ENCODE measurements around the gene KCNJ6. TPM values are rescaled to one million over a fixed set of nuclear protein-coding genes. Genes with fewer than 3 reads are reported as not detected.

KCNJ6 gene
- total and polyA plus RNA-seq, 2 of the 8 experiments (the other 6 are each of a cell fraction or from before 2014, with no cell fraction given) = 0.51 to 1.2 TPM

- no peak overlapping the region for H3K9ac ChIP-seq (replicated peaks in 1 of 4; ENCODE audit: extremely low read depth in 1 of 4, low read depth in 3 of 4, low read length in 3 of 4)
- no peak for TF ChIP-seq SP1 (IDR thresholded peaks at IDR 0.05; ENCODE audit: low read depth, low read length)
- TF ChIP-seq RNF2 (IDR thresholded peaks at IDR 0.05; ENCODE audit: borderline replicate concordance, low read depth, low read length, missing control alignments, poor library complexity, severe bottlenecking) = no peak
- TF ChIP-seq SIRT6 (IDR thresholded peaks at IDR 0.05; ENCODE audit: low read length) = no peak
- TF ChIP-seq CHD2 (IDR thresholded peaks at IDR 0.05; ENCODE audit: low read length) = no peak
- TF ChIP-seq SIX5 (IDR thresholded peaks at IDR 0.05; ENCODE audit: low read depth, low read length) = no peak
- TF ChIP-seq POLR2A (IDR thresholded peaks at IDR 0.05; ENCODE audit: control extremely low read depth in 1 of 2, low read depth in 2 of 2, low read length in 2 of 2) = no peak
- no peak for TF ChIP-seq E2F6 (IDR thresholded peaks at IDR 0.05)
- no peak for TF ChIP-seq POLR2AphosphoS5 (IDR thresholded peaks at IDR 0.05; ENCODE audit: low read depth, low read length)
- no peak for TF ChIP-seq CTBP2 (IDR thresholded peaks at IDR 0.05; ENCODE audit: borderline replicate concordance, insufficient read depth, insufficient read length, low read length)
- no peak for TF ChIP-seq USF2 (IDR thresholded peaks at IDR 0.05; ENCODE audit: low read length)
Measured at GRCh38 chr21:37855647-37856625, 60.3 kb downstream of the KCNJ6 start.

More at GRCh38 chr21:37855647-37856625, 60.3 kb downstream of the KCNJ6 start:
- Histone ChIP-seq H3K79me1 (ENCODE audit: low read depth, low read length) (no peaks in the 10 kb centered on the region), H2AK5ac (ENCODE audit: low read depth, low read length) (no peak overlapping the region), H3K18ac (ENCODE audit: extremely low read depth, low read length) (no peak overlapping the region), H3K4me1 (replicated peaks in 1 of 4; ENCODE audit: control insufficient read depth in 3 of 4, insufficient read depth in 4 of 4, low read length in 3 of 4) (no peaks in the 10 kb centered on the region), H3K23me2 (ENCODE audit: low read depth, low read length) (no peaks in the 10 kb centered on the region), H2BK12ac (ENCODE audit: low read depth, low read length) (no peak overlapping the region), H2BK120ac (replicated peaks; ENCODE audit: low read depth, low read length) (no peak overlapping the region), H2AFZ (ENCODE audit: low read length) (no peak overlapping the region), H4K91ac (replicated peaks; ENCODE audit: insufficient read length, low read length) (no peak overlapping the region), H4K8ac (ENCODE audit: extremely low read depth, insufficient read depth, low read length) (no peak overlapping the region), H3K56ac (replicated peaks; ENCODE audit: insufficient read length, low read depth, low read length) (no peak overlapping the region), H4K20me1 (replicated peaks in 1 of 2; ENCODE audit: control insufficient read depth in 1 of 2, insufficient read depth in 2 of 2, low read length in 2 of 2) (no peaks in the 10 kb centered on the region), H4K5ac (ENCODE audit: insufficient read length, low read depth, low read length) (no peak overlapping the region), H2BK5ac (ENCODE audit: low read depth, low read length) (no peak overlapping the region), H3K36me3 (ENCODE audit: control insufficient read depth in 2 of 4, insufficient read depth in 4 of 4, low read length in 3 of 4) (no peaks in the 10 kb centered on the region), H2BK15ac (ENCODE audit: low read length) (no peak overlapping the region), H3K9me3 (ENCODE audit: insufficient read depth in 2 of 2, low read depth in 1 of 2, low read length in 1 of 2) (no peaks in the 10 kb centered on the region), H3K14ac (ENCODE audit: insufficient read length) (no peak overlapping the region), H3K27me3 (replicated peaks in 1 of 4; ENCODE audit: control insufficient read depth in 3 of 4, extremely low read depth in 1 of 4, insufficient read depth in 3 of 4, low read length in 3 of 4) (no peaks in the 10 kb centered on the region; a peak in 1 of 7 replicates), H3K27ac (ENCODE audit: low read depth, low read length) (no peak overlapping the region), H3K4me2 (ENCODE audit: insufficient read depth in 1 of 2, low read depth in 2 of 2, low read length in 2 of 2) (no peak overlapping the region), H3K79me2 (ENCODE audit: control insufficient read depth in 1 of 2, insufficient read depth in 2 of 2, low read length in 2 of 2) (no peaks in the 10 kb centered on the region), H3K4ac (replicated peaks; ENCODE audit: insufficient read length, low read depth, low read length) (no peak overlapping the region), H2BK20ac (ENCODE audit: low read length) (no peak overlapping the region), H3K4me3 (ENCODE audit: extremely low read depth in 1 of 4, insufficient read depth in 2 of 4, low read depth in 3 of 4, low read length in 4 of 4) (no peak overlapping the region), H3K23ac (ENCODE audit: insufficient read length) (no peak overlapping the region)
- ChIA-PET POLR2A (ENCODE audit: partially characterized antibody) (interaction anchor here (1.2 kb wide), 1 partner anchor 13 kb away, joined by 3 read pairs; no protein-coding TSS in a partner anchor), CTCF (ENCODE audit: partially characterized antibody) (interaction anchor here (1.4 kb wide), 1 partner anchor 97 kb away, joined by 4 read pairs; no protein-coding TSS in a partner anchor)
- WGBS, 2 experiments (ENCODE audit: extremely low coverage in 1 of 2, insufficient coverage in 1 of 2, insufficient read length in 1 of 2, insufficient replicate concordance in 2 of 2, low coverage in 1 of 2, low lambda C conversion rate in 2 of 2, missing lambda C conversion rate in 1 of 2) = 84% methylated on average over 7 of the region's 8 CpGs; no CpG with 5 or more reads in 1 of the 2 experiments
- DNase-seq (ENCODE audit: low read depth in 1 of 2, low spot score in 2 of 2) (peak in 1 of 2 experiments; percentile 40), FAIRE-seq (no peak)
